Loucy (cell line): ENCODE measurements around the gene SREK1IP1.
"Not testable (repeated sequence)": the region's sequence is repeated elsewhere in the genome, so short reads cannot be mapped to it uniquely, and the experiment has no call there.

ENCODE experiments used
- EZH2phosphoT487 ChIP-seq: fragments of 200-600 bp; IDR thresholded peaks from 2 replicates; pipeline ENCODE4 v1.6.1; 2018; ENCODE audit warnings: antibody characterized with exemption, mild to moderate bottlenecking, moderate library complexity, borderline replicate concordance
- TF ChIP-seq, protein P1 (sequence below): fragments of 200-600 bp; sonication (generic); conservative IDR thresholded peaks from 2 replicates; pipeline ENCODE4 v1.5.1; 2014; ENCODE audit warnings: mild to moderate bottlenecking, antibody characterized with exemption, low read length

DNA sequence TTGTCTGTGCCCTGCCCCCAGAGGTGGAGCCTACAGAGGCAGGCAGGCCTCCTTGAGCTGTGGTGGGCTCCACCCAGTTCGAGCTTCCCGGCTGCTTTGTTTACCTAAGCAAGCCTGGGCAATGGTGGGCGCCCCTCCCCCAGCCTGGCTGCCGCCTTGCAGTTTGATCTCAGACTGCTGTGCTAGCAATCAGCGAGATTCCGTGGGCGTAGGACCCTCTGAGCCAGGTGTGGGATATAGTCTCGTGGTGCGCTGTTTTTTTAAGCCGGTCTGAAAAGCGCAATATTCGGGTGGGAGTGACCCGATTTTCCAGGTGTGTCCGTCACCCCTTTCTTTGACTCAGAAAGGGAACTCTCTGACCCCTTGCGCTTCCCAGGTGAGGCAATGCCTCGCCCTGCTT, 54.0 kb downstream of the SREK1IP1 start:
- TF ChIP-seq, protein P1, sequence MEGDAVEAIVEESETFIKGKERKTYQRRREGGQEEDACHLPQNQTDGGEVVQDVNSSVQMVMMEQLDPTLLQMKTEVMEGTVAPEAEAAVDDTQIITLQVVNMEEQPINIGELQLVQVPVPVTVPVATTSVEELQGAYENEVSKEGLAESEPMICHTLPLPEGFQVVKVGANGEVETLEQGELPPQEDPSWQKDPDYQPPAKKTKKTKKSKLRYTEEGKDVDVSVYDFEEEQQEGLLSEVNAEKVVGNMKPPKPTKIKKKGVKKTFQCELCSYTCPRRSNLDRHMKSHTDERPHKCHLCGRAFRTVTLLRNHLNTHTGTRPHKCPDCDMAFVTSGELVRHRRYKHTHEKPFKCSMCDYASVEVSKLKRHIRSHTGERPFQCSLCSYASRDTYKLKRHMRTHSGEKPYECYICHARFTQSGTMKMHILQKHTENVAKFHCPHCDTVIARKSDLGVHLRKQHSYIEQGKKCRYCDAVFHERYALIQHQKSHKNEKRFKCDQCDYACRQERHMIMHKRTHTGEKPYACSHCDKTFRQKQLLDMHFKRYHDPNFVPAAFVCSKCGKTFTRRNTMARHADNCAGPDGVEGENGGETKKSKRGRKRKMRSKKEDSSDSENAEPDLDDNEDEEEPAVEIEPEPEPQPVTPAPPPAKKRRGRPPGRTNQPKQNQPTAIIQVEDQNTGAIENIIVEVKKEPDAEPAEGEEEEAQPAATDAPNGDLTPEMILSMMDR = not testable (repeated sequence)
- not testable (repeated sequence) for TF ChIP-seq EZH2phosphoT487
